HepG2 (cell line): Measurements from ENCODE around the gene SERPINA3. TPM values are rescaled to one million over a fixed set of nuclear protein-coding genes. Genes with fewer than 3 reads are reported as not detected.
A peak's percentile ranks its signal among the peaks of the same experiment; 100 is the strongest.

ENCODE experiments used
- ATAC-seq: fragments of 200-7000 bp; cut with Tn5 transposase; 3 replicates; pipeline ENCODE4 v1.9.1; 2020; ENCODE audit warnings: mild to moderate bottlenecking, moderate library complexity
- BruUV-seq: library from RNA; stranded (reverse); fragments of 400-500 nt; replicated peaks from 2 replicates; lab custom pipeline; 2021; lab: Mats Ljungman, UMichigan
- CTCF ChIA-PET: fragments of 300-600 bp; formaldehyde crosslinking; extraction: SDS; loops from one replicate; lab custom pipeline; 2021; ENCODE audit warnings: low total read pairs, inconsistent platforms, low intra/inter-chr PET ratio; lab: Yijun Ruan, JAX
- POLR2A ChIA-PET: fragments of 350-600 bp; sonication (Branson Sonifier 250); formaldehyde crosslinking; loops from one replicate; lab custom pipeline; 2020; ENCODE audit warnings: antibody characterized with exemption, inconsistent platforms; lab: Yijun Ruan, JAX
- DNase-seq: peaks from one replicate; pipeline ENCODE4 v3.0.0-alpha.2; 2015; ENCODE audit warnings: low spot score
- FAIRE-seq: peaks from 3 replicates; lab custom pipeline; 2011; peaks lifted over from hg19 to GRCh38; lab: Jason Lieb, UNC
- H2AFZ ChIP-seq: one replicate; pipeline ENCODE4 v1.6.1; 2011; ENCODE audit warnings: low read length, inconsistent platforms
- H3K27ac ChIP-seq: fragments of 300-600 bp; 3 replicates; pipeline ENCODE4 v1.8.0; 2011; ENCODE audit warnings: mixed run types, mild to moderate bottlenecking, mixed read lengths, low read length, inconsistent platforms; ENCODE audit not compliant: insufficient read depth; ENCODE audit errors: extremely low read length
- H3K27me3 ChIP-seq, 2 experiments: fragments of 200-600 bp in 1 of 2; 2 replicates in 1 of 2; 3 replicates in 1 of 2; pipeline versions ENCODE4 v1.6.0 to v1.8.0; 2011; ENCODE audit warnings: low read length in 2 of 2, mild to moderate bottlenecking in 2 of 2, moderate library complexity in 2 of 2, inconsistent platforms in 1 of 2; ENCODE audit not compliant: insufficient read depth in 2 of 2, control insufficient read depth in 1 of 2
- H3K36me3 ChIP-seq, 2 experiments: fragments of 200-600 bp in 1 of 2; replicated peaks in 1 of 2; 2 replicates in 1 of 2; 3 replicates in 1 of 2; pipeline versions ENCODE4 v1.5.1 to v1.8.0; 2011; ENCODE audit warnings: low read length in 2 of 2, inconsistent platforms in 1 of 2; ENCODE audit not compliant: insufficient read depth in 2 of 2, control insufficient read depth in 1 of 2
- H3K4me1 ChIP-seq: 2 replicates; pipeline ENCODE4 v1.5.1; 2012; ENCODE audit warnings: low read length, inconsistent platforms; ENCODE audit not compliant: insufficient read depth
- H3K4me2 ChIP-seq: 2 replicates; pipeline ENCODE4 v1.6.0; 2011; ENCODE audit warnings: low read depth, low read length, inconsistent platforms
- H3K4me3 ChIP-seq, 3 experiments: fragments of 200-600 bp in 1 of 3; sonication (generic), shearing (Covaris generic) in 1 of 3; replicated peaks in 1 of 3; 2 replicates each; pipeline ENCODE4 v1.5.1; 2011 to 2016; ENCODE audit warnings: low read length in 3 of 3, inconsistent platforms in 2 of 3, low read depth in 2 of 3, mild to moderate bottlenecking in 2 of 3, control low read depth in 1 of 3, mixed read lengths in 1 of 3; ENCODE audit not compliant: insufficient read depth in 1 of 3
- H3K79me2 ChIP-seq: one replicate; pipeline ENCODE4 v1.6.1; 2011; ENCODE audit warnings: low read length, inconsistent platforms; ENCODE audit not compliant: insufficient read depth
- H3K9ac ChIP-seq: 2 replicates; pipeline ENCODE4 v1.6.0; 2011; ENCODE audit warnings: mild to moderate bottlenecking, low read depth, low read length, inconsistent platforms; ENCODE audit not compliant: insufficient read depth
- H3K9me3 ChIP-seq: 2 replicates; pipeline ENCODE4 v1.5.1; 2012; ENCODE audit warnings: mild to moderate bottlenecking, low read length
- H4K20me1 ChIP-seq: 2 replicates; pipeline ENCODE4 v1.6.0; 2011; ENCODE audit warnings: inconsistent platforms, mild to moderate bottlenecking, low read length, moderate library complexity; ENCODE audit not compliant: insufficient read depth
- RCOR2 ChIP-seq: IDR thresholded peaks from 2 replicates; pipeline ENCODE4 v1.6.1; 2016; ENCODE audit warnings: missing biosample characterization, missing genetic modification reagents
- ZNF274 ChIP-seq: sonication (generic); formaldehyde crosslinking; IDR thresholded peaks from 2 replicates; pipeline ENCODE4 v1.5.1; 2020; ENCODE audit warnings: mild to moderate bottlenecking, missing genetic modification reagents
- ZNF598 ChIP-seq: sonication (generic); formaldehyde crosslinking; IDR thresholded peaks from 2 replicates; pipeline ENCODE4 v1.5.1; 2020; ENCODE audit warnings: mild to moderate bottlenecking, missing genetic modification reagents, borderline replicate concordance
- ZNF772 ChIP-seq: sonication (generic); formaldehyde crosslinking; IDR thresholded peaks from 2 replicates; pipeline ENCODE4 v1.5.0; 2020; ENCODE audit warnings: mild to moderate bottlenecking, missing genetic modification reagents
- ZSCAN21 ChIP-seq: sonication (generic); formaldehyde crosslinking; IDR thresholded peaks from 2 replicates; pipeline ENCODE4 v1.8.0; 2022; ENCODE audit warnings: mild to moderate bottlenecking, missing genetic modification reagents, moderate library complexity, borderline replicate concordance
- WGBS: methylation state at CpG from one replicate; pipeline ENCODE4 v1.1.6; 2017; ENCODE audit warnings: low lambda C conversion rate; 5-methylcytosine and 5-hydroxymethylcytosine counted together
- in situ Hi-C: cut with HindIII; loops from 2 replicates; pipeline ENCODE4 v1.10.0; 2017; ENCODE audit warnings: low pct_unique_long_range_greater_than_20kb; ENCODE audit not compliant: extremely low pct_ligation_motif_present
- intact Hi-C: fragments of 100-400 bp; cut with micrococcal nuclease; formaldehyde crosslinking; loops from one replicate; pipeline ENCODE4 v1.10.0; 2022; ENCODE audit not compliant: unreplicated experiment
- polyA plus RNA-seq, 8 experiments: library from polyadenylated mRNA; depleted of rRNA in 3 of 8; stranded (reverse) in 7 of 8; unstranded in 1 of 8; fragments of >200 nt; fragmentation: Illumina TruSeq in 4 of 8; extraction: Trizol in 4 of 8; gene quantifications; 2 replicates each; pipeline versions ENCODE4 v1.2.1 to v1.2.3, GENCODE V29; 2011 to 2016; ENCODE audit warnings: low read depth in 4 of 8, missing spikeins in 1 of 8, mixed read lengths in 1 of 8; ENCODE audit not compliant: insufficient read depth in 1 of 8
- total RNA-seq, 5 experiments: library from RNA; depleted of rRNA; stranded (reverse); fragments of >200 nt; fragmentation: Illumina TruSeq; extraction: Trizol; gene quantifications; 2 replicates each; pipeline ENCODE4 v1.2.3, GENCODE V29; 2016; ENCODE audit warnings: low read depth in 1 of 5
- TF ChIP-seq, protein P1 (sequence below): sonication (generic); formaldehyde crosslinking; IDR thresholded peaks from 2 replicates; pipeline ENCODE4 v1.5.0; 2020; ENCODE audit warnings: mild to moderate bottlenecking, missing genetic modification reagents, borderline replicate concordance
- TF ChIP-seq, protein P2 (sequence below): sonication (generic); formaldehyde crosslinking; IDR thresholded peaks from 2 replicates; pipeline ENCODE4 v1.5.1; 2020; ENCODE audit warnings: mild to moderate bottlenecking, missing genetic modification reagents, moderate library complexity

The SERPINA3 gene
- total and polyA plus RNA-seq, 2 of the 13 experiments (the other 11 are each of a cell fraction or from before 2014, with no cell fraction given), result 825 to 2,200 TPM

DNA sequence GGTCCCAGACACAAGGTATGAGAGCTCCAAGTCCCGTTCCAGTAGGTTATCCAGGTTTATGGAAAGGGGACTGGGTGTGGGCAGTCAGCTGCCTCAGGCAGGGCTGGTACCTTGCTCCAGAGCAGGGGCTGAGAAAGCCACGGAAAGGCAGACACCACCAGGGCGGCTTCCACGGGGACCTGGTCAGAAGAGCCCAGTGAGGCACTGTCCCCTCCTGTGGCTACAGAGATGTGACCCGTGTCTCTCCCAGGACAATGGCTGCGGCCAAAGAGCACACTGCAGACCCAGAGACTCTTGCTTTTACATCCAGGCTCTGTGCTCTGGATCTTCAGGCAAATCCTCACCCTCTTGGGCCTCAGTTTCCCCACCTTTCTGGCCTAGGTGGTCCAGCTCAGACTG is 42.2 kb upstream of the SERPINA3 start:
- ChIA-PET CTCF (no interaction called here), POLR2A (interaction anchor here (0.9 to 8.1 kb wide), 7 partner anchors 8 to 182 kb away, joined by 3 to 142 read pairs (median 48); partner anchors contain the start of genes SERPINA1, SERPINA3, SERPINA4 and SERPINA5)
- peaks cover 74% of the 10 kb centered on the region for H3K4me1 ChIP-seq
- DNase-seq (no peak), ATAC-seq (peak; percentile 4; the same call in 2 of the 3 replicates), FAIRE-seq (no peak)
- no peaks in the 10 kb centered on the region for H3K36me3 ChIP-seq
- H2AFZ ChIP-seq, result no peak overlapping the region
- peak overlapping the region; percentile 47 for H3K27ac ChIP-seq
- no TSS peak for BruUV-seq
- no peaks in the 10 kb centered on the region for H4K20me1 ChIP-seq
- intact Hi-C loops, result no loop called here
- in situ Hi-C loops, result no loop called here
- H3K9me3 ChIP-seq, result no peaks in the 10 kb centered on the region
- no peaks in the 10 kb centered on the region for H3K27me3 ChIP-seq
- H3K79me2 ChIP-seq, result no peaks in the 10 kb centered on the region
- H3K9ac ChIP-seq, result no peak overlapping the region
- TF ChIP-seq ZNF274 (CRISPR knock-in tag), result 0 out of 2 replicates have a peak, but pooled peaks have one; percentile 67
- TF ChIP-seq, protein P1, sequence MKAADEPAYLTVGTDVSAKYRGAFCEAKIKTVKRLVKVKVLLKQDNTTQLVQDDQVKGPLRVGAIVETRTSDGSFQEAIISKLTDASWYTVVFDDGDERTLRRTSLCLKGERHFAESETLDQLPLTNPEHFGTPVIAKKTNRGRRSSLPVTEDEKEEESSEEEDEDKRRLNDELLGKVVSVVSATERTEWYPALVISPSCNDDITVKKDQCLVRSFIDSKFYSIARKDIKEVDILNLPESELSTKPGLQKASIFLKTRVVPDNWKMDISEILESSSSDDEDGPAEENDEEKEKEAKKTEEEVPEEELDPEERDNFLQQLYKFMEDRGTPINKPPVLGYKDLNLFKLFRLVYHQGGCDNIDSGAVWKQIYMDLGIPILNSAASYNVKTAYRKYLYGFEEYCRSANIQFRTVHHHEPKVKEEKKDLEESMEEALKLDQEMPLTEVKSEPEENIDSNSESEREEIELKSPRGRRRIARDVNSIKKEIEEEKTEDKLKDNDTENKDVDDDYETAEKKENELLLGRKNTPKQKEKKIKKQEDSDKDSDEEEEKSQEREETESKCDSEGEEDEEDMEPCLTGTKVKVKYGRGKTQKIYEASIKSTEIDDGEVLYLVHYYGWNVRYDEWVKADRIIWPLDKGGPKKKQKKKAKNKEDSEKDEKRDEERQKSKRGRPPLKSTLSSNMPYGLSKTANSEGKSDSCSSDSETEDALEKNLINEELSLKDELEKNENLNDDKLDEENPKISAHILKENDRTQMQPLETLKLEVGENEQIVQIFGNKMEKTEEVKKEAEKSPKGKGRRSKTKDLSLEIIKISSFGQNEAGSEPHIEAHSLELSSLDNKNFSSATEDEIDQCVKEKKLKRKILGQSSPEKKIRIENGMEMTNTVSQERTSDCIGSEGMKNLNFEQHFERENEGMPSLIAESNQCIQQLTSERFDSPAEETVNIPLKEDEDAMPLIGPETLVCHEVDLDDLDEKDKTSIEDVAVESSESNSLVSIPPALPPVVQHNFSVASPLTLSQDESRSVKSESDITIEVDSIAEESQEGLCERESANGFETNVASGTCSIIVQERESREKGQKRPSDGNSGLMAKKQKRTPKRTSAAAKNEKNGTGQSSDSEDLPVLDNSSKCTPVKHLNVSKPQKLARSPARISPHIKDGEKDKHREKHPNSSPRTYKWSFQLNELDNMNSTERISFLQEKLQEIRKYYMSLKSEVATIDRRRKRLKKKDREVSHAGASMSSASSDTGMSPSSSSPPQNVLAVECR (CRISPR knock-in tag), result 0 out of 2 replicates have a peak, but pooled peaks have one; percentile 3
- no peak for TF ChIP-seq RCOR2 (CRISPR knock-in tag)
- TF ChIP-seq, protein P2, sequence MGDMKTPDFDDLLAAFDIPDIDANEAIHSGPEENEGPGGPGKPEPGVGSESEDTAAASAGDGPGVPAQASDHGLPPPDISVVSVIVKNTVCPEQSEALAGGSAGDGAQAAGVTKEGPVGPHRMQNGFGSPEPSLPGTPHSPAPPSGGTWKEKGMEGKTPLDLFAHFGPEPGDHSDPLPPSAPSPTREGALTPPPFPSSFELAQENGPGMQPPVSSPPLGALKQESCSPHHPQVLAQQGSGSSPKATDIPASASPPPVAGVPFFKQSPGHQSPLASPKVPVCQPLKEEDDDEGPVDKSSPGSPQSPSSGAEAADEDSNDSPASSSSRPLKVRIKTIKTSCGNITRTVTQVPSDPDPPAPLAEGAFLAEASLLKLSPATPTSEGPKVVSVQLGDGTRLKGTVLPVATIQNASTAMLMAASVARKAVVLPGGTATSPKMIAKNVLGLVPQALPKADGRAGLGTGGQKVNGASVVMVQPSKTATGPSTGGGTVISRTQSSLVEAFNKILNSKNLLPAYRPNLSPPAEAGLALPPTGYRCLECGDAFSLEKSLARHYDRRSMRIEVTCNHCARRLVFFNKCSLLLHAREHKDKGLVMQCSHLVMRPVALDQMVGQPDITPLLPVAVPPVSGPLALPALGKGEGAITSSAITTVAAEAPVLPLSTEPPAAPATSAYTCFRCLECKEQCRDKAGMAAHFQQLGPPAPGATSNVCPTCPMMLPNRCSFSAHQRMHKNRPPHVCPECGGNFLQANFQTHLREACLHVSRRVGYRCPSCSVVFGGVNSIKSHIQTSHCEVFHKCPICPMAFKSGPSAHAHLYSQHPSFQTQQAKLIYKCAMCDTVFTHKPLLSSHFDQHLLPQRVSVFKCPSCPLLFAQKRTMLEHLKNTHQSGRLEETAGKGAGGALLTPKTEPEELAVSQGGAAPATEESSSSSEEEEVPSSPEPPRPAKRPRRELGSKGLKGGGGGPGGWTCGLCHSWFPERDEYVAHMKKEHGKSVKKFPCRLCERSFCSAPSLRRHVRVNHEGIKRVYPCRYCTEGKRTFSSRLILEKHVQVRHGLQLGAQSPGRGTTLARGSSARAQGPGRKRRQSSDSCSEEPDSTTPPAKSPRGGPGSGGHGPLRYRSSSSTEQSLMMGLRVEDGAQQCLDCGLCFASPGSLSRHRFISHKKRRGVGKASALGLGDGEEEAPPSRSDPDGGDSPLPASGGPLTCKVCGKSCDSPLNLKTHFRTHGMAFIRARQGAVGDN (CRISPR knock-in tag), result peak; percentile 47; the same call in 1 of the 2 replicates
- peak; percentile 60; the same call in 1 of the 2 replicates for TF ChIP-seq ZNF598 (CRISPR knock-in tag)
- no peak for TF ChIP-seq ZSCAN21 (CRISPR knock-in tag)
- TF ChIP-seq ZNF772 (CRISPR knock-in tag), result peak; percentile 6; the same call in 1 of the 2 replicates
- no peak overlapping the region; a peak in 1 of 6 replicates for H3K4me3 ChIP-seq
- peak overlapping the region; percentile 20; the same call in 1 of the 2 replicates for H3K4me2 ChIP-seq
- WGBS, result 55% methylated on average over 4 of the region's 6 CpGs
